Epithelial cell of esophagus (primary cell): ENCODE data around the gene CARD10.

ENCODE experiments used
- DNase-seq: peaks from one replicate; pipeline ENCODE4 v3.0.0; 2010; ENCODE audit warnings: low read depth
- H3K4me3 ChIP-seq: 2 replicates; pipeline ENCODE4 v1.5.1; 2011; ENCODE audit warnings: mild to moderate bottlenecking, low read length, control low read depth
- CTCF ChIP-seq: IDR thresholded peaks from 2 replicates; pipeline ENCODE4 v1.5.1; 2011; ENCODE audit warnings: low read depth, mild to moderate bottlenecking, low read length, control low read depth, inconsistent platforms; ENCODE audit not compliant: insufficient read depth; ENCODE audit errors: missing control alignments

The CARD10 gene

GRCh38 chr22:37564111-37564711, 45.0 kb upstream of the CARD10 start:
- H3K4me3 ChIP-seq, result no peak overlapping the region
- TF ChIP-seq CTCF, result no peak
- peak; percentile 52 for DNase-seq

- no peak overlapping the region for H3K4me3 ChIP-seq
- peak; percentile 95 for DNase-seq
- TF ChIP-seq CTCF, result no peak
These were observed 44.2 kb upstream of the CARD10 start for GRCh38 chr22:37563153-37564081.

GRCh38 chr22:37562049-37562875, 43.0 kb upstream of the CARD10 start:
- no peak for TF ChIP-seq CTCF
- DNase-seq, result no peak
- peak overlapping the region; percentile 75 for H3K4me3 ChIP-seq

- H3K4me3 ChIP-seq, result peak overlapping the region; percentile 75
- peak; percentile 87 for TF ChIP-seq CTCF
These were observed 42.2 kb upstream of the CARD10 start for GRCh38 chr22:37561212-37562048.

GRCh38 chr22:37560608-37561211, 41.5 kb upstream of the CARD10 start:
- no peak for DNase-seq
- TF ChIP-seq CTCF, result no peak
- peak overlapping the region; percentile 75 for H3K4me3 ChIP-seq

More at GRCh38 chr22:37561212-37562048, 42.2 kb upstream of the CARD10 start:
- peak; percentile 90 for DNase-seq
